ENCODE results near the gene RIOX2. TPM values are rescaled to one million over a fixed set of nuclear protein-coding genes. Genes with fewer than 3 reads are reported as not detected.
A peak's percentile ranks its signal among the peaks of the same experiment; 100 is the strongest.

The RIOX2 gene
- total and polyA plus RNA-seq, 2 donors (not counting 1 experiment from before 2014, with no cell fraction given), result 23.7 to 46.1 TPM

- no peak overlapping the region for H3K27ac ChIP-seq (ENCODE audit: insufficient read depth, low read length)
- no peak overlapping the region for H2AFZ ChIP-seq (ENCODE audit: low read length)
- TF ChIP-seq, protein P1, sequence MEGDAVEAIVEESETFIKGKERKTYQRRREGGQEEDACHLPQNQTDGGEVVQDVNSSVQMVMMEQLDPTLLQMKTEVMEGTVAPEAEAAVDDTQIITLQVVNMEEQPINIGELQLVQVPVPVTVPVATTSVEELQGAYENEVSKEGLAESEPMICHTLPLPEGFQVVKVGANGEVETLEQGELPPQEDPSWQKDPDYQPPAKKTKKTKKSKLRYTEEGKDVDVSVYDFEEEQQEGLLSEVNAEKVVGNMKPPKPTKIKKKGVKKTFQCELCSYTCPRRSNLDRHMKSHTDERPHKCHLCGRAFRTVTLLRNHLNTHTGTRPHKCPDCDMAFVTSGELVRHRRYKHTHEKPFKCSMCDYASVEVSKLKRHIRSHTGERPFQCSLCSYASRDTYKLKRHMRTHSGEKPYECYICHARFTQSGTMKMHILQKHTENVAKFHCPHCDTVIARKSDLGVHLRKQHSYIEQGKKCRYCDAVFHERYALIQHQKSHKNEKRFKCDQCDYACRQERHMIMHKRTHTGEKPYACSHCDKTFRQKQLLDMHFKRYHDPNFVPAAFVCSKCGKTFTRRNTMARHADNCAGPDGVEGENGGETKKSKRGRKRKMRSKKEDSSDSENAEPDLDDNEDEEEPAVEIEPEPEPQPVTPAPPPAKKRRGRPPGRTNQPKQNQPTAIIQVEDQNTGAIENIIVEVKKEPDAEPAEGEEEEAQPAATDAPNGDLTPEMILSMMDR (conservative IDR thresholded peaks at IDR 0.05 in 1 of 2, IDR thresholded peaks at IDR 0.05 in 1 of 2; ENCODE audit: low read depth in 1 of 2, low read length in 2 of 2), result no peak
- no peak for TF ChIP-seq EZH2 (IDR thresholded peaks at IDR 0.05; ENCODE audit: low read length, missing control alignments)
- no peak overlapping the region for H3K4me3 ChIP-seq (replicated peaks in 1 of 4; ENCODE audit: control extremely low read depth in 1 of 4, insufficient read depth in 1 of 4, low read depth in 3 of 4, low read length in 4 of 4)
- H3K9ac ChIP-seq (ENCODE audit: insufficient read depth, low read length), result no peak overlapping the region
- no peaks in the 10 kb centered on the region for H4K20me1 ChIP-seq (ENCODE audit: control insufficient read depth, extremely low read depth, insufficient read depth, low read length)
- H3K79me2 ChIP-seq (ENCODE audit: control insufficient read depth, insufficient read depth, low read length), result no peaks in the 10 kb centered on the region
- no peaks in the 10 kb centered on the region for H3K27me3 ChIP-seq (ENCODE audit: control insufficient read depth, insufficient read depth, low read length)
- no peaks in the 10 kb centered on the region for H3K9me3 ChIP-seq (ENCODE audit: control insufficient read depth, insufficient read depth, low read depth, low read length)
- DNase-seq (ENCODE audit: low read depth in 2 of 2), result peak in 1 of 2 donors; percentile 39
- no peaks in the 10 kb centered on the region for H3K36me3 ChIP-seq (ENCODE audit: control insufficient read depth, insufficient read depth, low read length)
- peaks cover 2% of the 10 kb centered on the region for H3K4me1 ChIP-seq (ENCODE audit: control insufficient read depth, extremely low read depth, insufficient read depth, low read length)
- no peak overlapping the region for H3K4me2 ChIP-seq (ENCODE audit: extremely low read depth, insufficient read depth, low read length)
Measured at GRCh38 chr3:97932387-97932801, 39.8 kb downstream of the RIOX2 start.

DNA sequence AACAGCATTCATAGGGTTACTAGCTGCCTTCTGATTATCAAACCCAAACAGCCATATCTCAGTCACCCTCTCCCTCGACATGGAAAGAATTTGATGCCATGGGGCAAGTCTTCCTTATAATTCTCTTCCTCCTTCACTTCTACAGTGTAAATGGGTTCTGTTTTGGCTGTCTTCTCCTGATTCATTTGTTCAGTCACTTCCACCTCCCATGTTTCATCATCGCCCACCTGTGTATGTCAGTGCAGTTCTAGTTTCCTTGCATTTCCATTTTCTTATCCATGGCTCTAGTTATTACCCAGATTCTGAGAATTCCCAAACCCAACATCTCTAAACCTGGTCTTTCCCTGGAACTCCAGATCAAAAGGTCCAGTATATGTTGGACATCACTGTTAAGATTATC, 41.0 kb downstream of the RIOX2 start:
- Histone ChIP-seq H3K9ac (ENCODE audit: insufficient read depth, low read length) (no peak overlapping the region), H3K4me1 (ENCODE audit: control insufficient read depth, extremely low read depth, insufficient read depth, low read length) (peaks cover 2% of the 10 kb centered on the region), H3K9me3 (ENCODE audit: control insufficient read depth, insufficient read depth, low read depth, low read length) (no peaks in the 10 kb centered on the region), H3K4me3 (replicated peaks in 1 of 4; ENCODE audit: control extremely low read depth in 1 of 4, insufficient read depth in 1 of 4, low read depth in 3 of 4, low read length in 4 of 4) (no peak overlapping the region), H2AFZ (ENCODE audit: low read length) (no peak overlapping the region), H3K4me2 (ENCODE audit: extremely low read depth, insufficient read depth, low read length) (no peak overlapping the region), H3K27ac (ENCODE audit: insufficient read depth, low read length) (no peak overlapping the region), H3K79me2 (ENCODE audit: control insufficient read depth, insufficient read depth, low read length) (no peaks in the 10 kb centered on the region), H4K20me1 (ENCODE audit: control insufficient read depth, extremely low read depth, insufficient read depth, low read length) (no peaks in the 10 kb centered on the region), H3K36me3 (ENCODE audit: control insufficient read depth, insufficient read depth, low read length) (no peaks in the 10 kb centered on the region), H3K27me3 (ENCODE audit: control insufficient read depth, insufficient read depth, low read length) (no peaks in the 10 kb centered on the region)
- DNase-seq (ENCODE audit: low read depth in 2 of 2), result no peak
- TF ChIP-seq, protein P1 (conservative IDR thresholded peaks at IDR 0.05 in 1 of 2, IDR thresholded peaks at IDR 0.05 in 1 of 2; ENCODE audit: low read depth in 1 of 2, low read length in 2 of 2), result no peak
- no peak for TF ChIP-seq EZH2 (IDR thresholded peaks at IDR 0.05; ENCODE audit: low read length, missing control alignments)

DNA sequence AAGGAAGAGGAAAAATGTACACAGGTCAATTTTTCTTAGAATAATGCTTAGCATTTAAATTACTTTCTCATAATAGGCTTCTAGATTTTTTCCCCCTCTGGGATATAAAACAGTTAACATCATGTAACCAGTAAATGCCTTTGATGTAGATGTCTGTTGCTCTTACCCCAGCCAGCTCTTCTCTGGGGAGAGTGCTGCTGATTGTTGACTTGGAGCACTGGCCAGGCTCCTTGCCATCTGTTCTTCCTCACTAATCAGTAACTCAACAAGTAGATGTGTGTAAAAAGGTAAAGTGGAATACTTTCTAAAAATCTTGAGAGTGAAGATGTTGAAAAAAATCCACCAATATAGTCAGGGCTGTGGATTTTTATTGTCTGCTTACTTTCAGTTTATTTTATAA, 42.2 kb downstream of the RIOX2 start:
- H3K4me1 ChIP-seq (ENCODE audit: control insufficient read depth, extremely low read depth, insufficient read depth, low read length), result peaks cover 2% of the 10 kb centered on the region

More for the DNA sequence above, 42.2 kb downstream of the RIOX2 start:
- no peaks in the 10 kb centered on the region for H3K9me3 ChIP-seq (ENCODE audit: control insufficient read depth, insufficient read depth, low read depth, low read length)
- TF ChIP-seq, protein P1 (conservative IDR thresholded peaks at IDR 0.05 in 1 of 2, IDR thresholded peaks at IDR 0.05 in 1 of 2; ENCODE audit: low read depth in 1 of 2, low read length in 2 of 2), result no peak
- no peak for TF ChIP-seq EZH2 (IDR thresholded peaks at IDR 0.05; ENCODE audit: low read length, missing control alignments)
- no peak overlapping the region for H3K27ac ChIP-seq (ENCODE audit: insufficient read depth, low read length)
- H3K4me3 ChIP-seq (replicated peaks in 1 of 4; ENCODE audit: control extremely low read depth in 1 of 4, insufficient read depth in 1 of 4, low read depth in 3 of 4, low read length in 4 of 4), result no peak overlapping the region
- H3K79me2 ChIP-seq (ENCODE audit: control insufficient read depth, insufficient read depth, low read length), result no peaks in the 10 kb centered on the region
- no peaks in the 10 kb centered on the region for H3K27me3 ChIP-seq (ENCODE audit: control insufficient read depth, insufficient read depth, low read length)
- H3K9ac ChIP-seq (ENCODE audit: insufficient read depth, low read length), result no peak overlapping the region
- no peak for DNase-seq (ENCODE audit: low read depth in 2 of 2)
- H4K20me1 ChIP-seq (ENCODE audit: control insufficient read depth, extremely low read depth, insufficient read depth, low read length), result no peaks in the 10 kb centered on the region
- no peak overlapping the region for H3K4me2 ChIP-seq (ENCODE audit: extremely low read depth, insufficient read depth, low read length)
- H2AFZ ChIP-seq (ENCODE audit: low read length), result no peak overlapping the region
- no peaks in the 10 kb centered on the region for H3K36me3 ChIP-seq (ENCODE audit: control insufficient read depth, insufficient read depth, low read length)

Measured in fibroblast of lung (primary cell).